ENCODE data around the gene DEPDC7. TPM values are rescaled to one million over a fixed set of nuclear protein-coding genes. Genes with fewer than 3 reads are reported as not detected.

Gene DEPDC7
- total and polyA plus RNA-seq, 9 of the 15 experiments (the other 6 are each of a cell fraction or from before 2014, with no cell fraction given): 5.4 to 19.9 (median 12.0) TPM

DNA sequence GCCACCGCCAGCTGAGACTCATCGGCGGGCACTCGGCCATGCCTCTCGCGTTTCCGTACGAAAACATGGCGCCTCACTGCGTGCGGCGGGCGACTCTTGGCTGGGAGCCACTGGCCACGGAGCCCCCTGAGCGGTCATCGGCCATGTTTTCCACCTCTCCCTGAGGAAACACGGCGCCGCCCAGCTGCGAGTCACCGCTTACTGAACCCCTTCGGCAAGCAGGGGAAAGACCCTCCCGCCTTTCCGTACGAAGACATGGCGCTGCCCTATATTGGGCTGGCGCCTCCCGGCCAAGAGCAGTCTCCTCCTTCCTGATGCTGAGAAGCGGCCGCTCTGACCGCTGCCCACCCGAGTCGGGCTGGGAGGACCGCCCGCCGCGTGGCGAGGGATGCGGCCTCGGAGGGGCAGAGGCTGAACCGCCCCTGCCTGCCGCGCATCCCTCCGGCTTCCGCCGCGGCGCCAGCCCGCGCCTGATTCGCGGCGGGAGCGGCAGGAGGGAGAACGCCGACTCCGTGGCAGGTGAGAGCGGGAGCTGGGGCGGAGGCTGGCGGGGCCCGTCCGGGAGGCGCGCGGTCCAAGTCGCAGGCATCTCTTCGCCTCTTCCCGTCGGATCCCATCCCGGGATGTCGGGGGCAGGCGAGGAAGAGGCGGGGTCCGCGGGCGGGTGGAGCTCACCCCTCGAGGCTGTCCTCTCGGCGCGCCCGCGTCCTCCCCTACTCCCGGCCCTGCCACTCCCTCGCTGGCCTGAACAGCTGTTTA is 23.8 kb downstream of the DEPDC7 start, which contains the start of gene TCP11L1 (continued):
- TF ChIP-seq MAX (CRISPR knock-in tag; IDR thresholded peaks at IDR 0.05): peak; percentile 76

GRCh38 chr11:33040033-33040861 is 24.6 kb downstream of the DEPDC7 start:
- BruUV-seq (replicated peaks): no TSS peak
- Histone ChIP-seq H3K9ac (ENCODE audit: insufficient read depth in 1 of 2, low read depth in 2 of 2, low read length in 2 of 2) (peak overlapping the region; percentile 97), H4K20me1 (replicated peaks; ENCODE audit: control insufficient read depth, insufficient read depth, low read length) (no peaks in the 10 kb centered on the region), H3K9me1 (ENCODE audit: control insufficient read depth, insufficient read depth, low read length) (no peaks in the 10 kb centered on the region), H3K9me3 (replicated peaks; ENCODE audit: control insufficient read depth, insufficient read depth, low read depth, low read length) (0 out of 2 replicates have a peak, but pooled peaks cover 2% of the 10 kb centered on the region), H3K4me3 (peak overlapping the region; percentile 89), H3K4me1 (replicated peaks in 1 of 2; ENCODE audit: control insufficient read depth in 2 of 2, insufficient read depth in 2 of 2, low read length in 2 of 2) (peaks cover 0 to 19% of the 10 kb centered on the region in 2 experiments; a peak in 2 of 5 replicates), H3K36me3 (ENCODE audit: control insufficient read depth, insufficient read depth, low read length) (no peaks in the 10 kb centered on the region), H3K4me2 (ENCODE audit: insufficient read depth, low read length) (peak overlapping the region; percentile 96), H2AFZ (ENCODE audit: low read depth, low read length) (peak overlapping the region; percentile 99), H3K27me3 (ENCODE audit: control insufficient read depth in 2 of 2, insufficient read depth in 2 of 2, low read length in 2 of 2) (no peaks in the 10 kb centered on the region), H3K79me2 (ENCODE audit: control insufficient read depth, insufficient read depth, low read length) (no peaks in the 10 kb centered on the region; the same call in 2 of the 3 replicates), H3K27ac (ENCODE audit: extremely low read depth, low read depth, low read length) (peak overlapping the region; percentile 99; the same call in 1 of the 3 replicates)
- peak; percentile 44 for ATAC-seq
- in situ Hi-C loops (cut with MboI): no loop called here
- CTCF ChIA-PET (ENCODE audit: low intra/inter-chr PET ratio): no interaction called here
- intact Hi-C loops (cut with micrococcal nuclease): no loop called here
- peak in 3 of 4 experiments; percentile 14 to 21 (median 18) for DNase-seq (ENCODE audit: extremely low read depth in 1 of 4, low spot score in 3 of 4)
- POLR2A ChIA-PET: interaction anchor here (0.7 to 2.8 kb wide), 13 partner anchors 9 to 973 kb away, joined by 3 to 12 read pairs (median 4); partner anchors contain the start of gene DEPDC7
- peak; percentile 56 for FAIRE-seq
- 11% methylated on average over 28 of the region's 30 CpGs for WGBS (ENCODE audit: insufficient coverage, low coverage, missing lambda C conversion rate)
- TF ChIP-seq AFF4 (CRISPR knock-in tag; IDR thresholded peaks at IDR 0.05) (no peak), DIDO1 (tag; IDR thresholded peaks at IDR 0.05; ENCODE audit: low read depth) (0 out of 2 replicates have a peak, but pooled peaks have one; percentile 40), ZFX (CRISPR knock-in tag; IDR thresholded peaks at IDR 0.05) (0 out of 2 replicates have a peak, but pooled peaks have one; percentile 46), CREB1 (IDR thresholded peaks at IDR 0.05) (peak; percentile 46; the same call in 1 of the 2 replicates), CREB1 (CRISPR knock-in tag; IDR thresholded peaks at IDR 0.05) (no peak)
